SK-N-DZ (cell line): Measurements from ENCODE around the gene CCDC159.
A peak's percentile ranks its signal among the peaks of the same experiment; 100 is the strongest.
"Not testable (repeated sequence)": the region's sequence is repeated elsewhere in the genome, so short reads cannot be mapped to it uniquely, and the experiment has no call there.

ENCODE experiments used
- DNase-seq: peaks from one replicate; pipeline ENCODE4 v3.0.0-alpha.2; 2015; ENCODE audit warnings: low spot score

Gene CCDC159

GRCh38 chr19:11365557-11366117, 19.3 kb downstream of the CCDC159 start:
- DNase-seq = no peak

- DNase-seq = no peak
These were observed 21.2 kb downstream of the CCDC159 start for GRCh38 chr19:11367528-11367927.

- no peak for DNase-seq
These were observed 24.4 kb downstream of the CCDC159 start for GRCh38 chr19:11370744-11371143.

GRCh38 chr19:11373166-11373884, 27.0 kb downstream of the CCDC159 start:
- peak; percentile 75 for DNase-seq

GRCh38 chr19:11373885-11374432, 27.6 kb downstream of the CCDC159 start:
- no peak for DNase-seq

- DNase-seq = peak; percentile 99
These were observed 28.3 kb downstream of the CCDC159 start, which contains the start of gene SWSAP1 for GRCh38 chr19:11374433-11375142. TSS of gene SWSAP1 (plus strand) at chr19:11374666. CDS start at chr19:11374681, 15 bp downstream.

GRCh38 chr19:11375143-11375948, 29.0 kb downstream of the CCDC159 start:
- peak; percentile 65 for DNase-seq

- DNase-seq = no peak
These were observed 30.9 kb downstream of the CCDC159 start for GRCh38 chr19:11377237-11377636.

- no peak for DNase-seq
These were observed 31.4 kb downstream of the CCDC159 start for GRCh38 chr19:11377756-11378155.

GRCh38 chr19:11378319-11379189, 32.2 kb downstream of the CCDC159 start:
- peak; percentile 53 for DNase-seq

- DNase-seq = not testable (repeated sequence)
These were observed 33.0 kb downstream of the CCDC159 start for GRCh38 chr19:11379269-11379845.

- no peak for DNase-seq
These were observed 33.6 kb downstream of the CCDC159 start for GRCh38 chr19:11379857-11380350.

- DNase-seq = peak; percentile 99
These were observed 34.6 kb downstream of the CCDC159 start for GRCh38 chr19:11380653-11381537.

- DNase-seq = peak; percentile 65
These were observed 36.8 kb downstream of the CCDC159 start for GRCh38 chr19:11382898-11383705.

- no peak for DNase-seq
These were observed 37.4 kb downstream of the CCDC159 start for GRCh38 chr19:11383706-11384048.

GRCh38 chr19:11384778-11385129, 38.4 kb downstream of the CCDC159 start:
- no peak for DNase-seq

- DNase-seq = no peak
These were observed 41.1 kb downstream of the CCDC159 start for GRCh38 chr19:11387162-11388034.
